GM12878 (cell line): ENCODE results near the gene CNOT10. TPM values are rescaled to one million over a fixed set of nuclear protein-coding genes. Genes with fewer than 3 reads are reported as not detected.

Source experiments
- ATAC-seq: fragments of 200-7000 bp; cut with Tn5 transposase; 3 replicates; pipeline ENCODE4 v1.9.1; 2020; ENCODE audit warnings: mild to moderate bottlenecking, moderate library complexity
- BruUV-seq: library from RNA; stranded (reverse); fragments of 400-500 nt; replicated peaks from 2 replicates; lab custom pipeline; 2021; lab: Mats Ljungman, UMichigan
- CTCF ChIA-PET: fragments of 300-600 bp; sonication (Branson Sonifier 250); formaldehyde crosslinking; extraction: SDS; loops from one replicate; lab custom pipeline; 2021; ENCODE audit warnings: inconsistent platforms; lab: Yijun Ruan, JAX
- POLR2A ChIA-PET: fragments of 350-600 bp; formaldehyde crosslinking; extraction: SDS; loops from one replicate; lab custom pipeline; 2021; ENCODE audit warnings: inconsistent platforms; lab: Charles Lee
- RAD21 ChIA-PET: fragments of 300-600 bp; sonication (Branson Sonifier 250); formaldehyde crosslinking; loops from one replicate; lab custom pipeline; 2023; ENCODE audit warnings: antibody characterized with exemption; ENCODE audit not compliant: unreplicated experiment; lab: Charles Lee
- SMC1A ChIA-PET: fragments of 300-600 bp; sonication (Branson Sonifier 250); formaldehyde crosslinking; loops from one replicate; lab custom pipeline; 2023; ENCODE audit not compliant: unreplicated experiment, uncharacterized antibody; lab: Charles Lee
- DNase-seq: peaks from one replicate; pipeline ENCODE4 v3.0.0-alpha.2; 2011; ENCODE audit warnings: low read depth, low spot score
- FAIRE-seq: peaks from 3 replicates; lab custom pipeline; 2011; peaks lifted over from hg19 to GRCh38; lab: Jason Lieb, UNC
- H2AFZ ChIP-seq: 2 replicates; pipeline ENCODE4 v1.6.0; 2011; ENCODE audit warnings: low read depth, low read length, control low read depth; ENCODE audit not compliant: control insufficient read depth
- H3K27ac ChIP-seq: 2 replicates; pipeline ENCODE4 v1.5.1; 2011; ENCODE audit warnings: control low read depth; ENCODE audit not compliant: control insufficient read depth, insufficient read depth
- H3K27me3 ChIP-seq, 2 experiments: replicated peaks in 1 of 2; 2 replicates each; pipeline versions ENCODE4 v1.6.0 to v1.6.1; 2011; ENCODE audit warnings: low read length in 1 of 2; ENCODE audit not compliant: control insufficient read depth in 2 of 2, insufficient read depth in 2 of 2
- H3K36me3 ChIP-seq, 2 experiments: 2 replicates each; pipeline ENCODE4 v1.5.1; 2011; ENCODE audit warnings: low read length in 1 of 2; ENCODE audit not compliant: control insufficient read depth in 2 of 2, insufficient read depth in 2 of 2
- H3K4me1 ChIP-seq: 2 replicates; pipeline ENCODE4 v1.6.1; 2011; ENCODE audit warnings: mild to moderate bottlenecking, low read length, moderate library complexity, mixed read lengths; ENCODE audit not compliant: control insufficient read depth, insufficient read depth
- H3K4me2 ChIP-seq: 2 replicates; pipeline ENCODE4 v1.6.0; 2011; ENCODE audit warnings: control low read depth; ENCODE audit not compliant: control insufficient read depth, insufficient read depth
- H3K4me3 ChIP-seq: fragments of 200-600 bp; sonication (generic); 2 replicates; pipeline ENCODE4 v1.5.1; 2016
- H3K79me2 ChIP-seq: 2 replicates; pipeline ENCODE4 v1.6.0; 2011; ENCODE audit warnings: low read length; ENCODE audit not compliant: control insufficient read depth, insufficient read depth
- H3K9ac ChIP-seq: 2 replicates; pipeline ENCODE4 v1.8.0; 2011; ENCODE audit warnings: low read length, control low read depth, mixed read lengths; ENCODE audit not compliant: control insufficient read depth, insufficient read depth
- H3K9me3 ChIP-seq: replicated peaks from 3 replicates; pipeline ENCODE4 v1.5.1; 2011; ENCODE audit warnings: mild to moderate bottlenecking, low read length; ENCODE audit not compliant: control insufficient read depth, insufficient read depth
- H4K20me1 ChIP-seq: 2 replicates; pipeline ENCODE4 v1.6.0; 2011; ENCODE audit not compliant: control insufficient read depth, insufficient read depth
- BHLHE40 ChIP-seq, 2 experiments: fragments of 450-650 bp in 1 of 2; IDR thresholded peaks; 2 replicates each; pipeline ENCODE4 v1.6.1; 2011 to 2017; ENCODE audit warnings: low read depth in 2 of 2, borderline replicate concordance in 1 of 2, improper control_type of control experiment in 1 of 2, low read length in 1 of 2, mild to moderate bottlenecking in 1 of 2
- CHD1 ChIP-seq: IDR thresholded peaks from 2 replicates; pipeline ENCODE4 v1.6.1; 2012; ENCODE audit warnings: low read depth, low read length, improper control_type of control experiment
- CHD2 ChIP-seq: IDR thresholded peaks from 2 replicates; pipeline ENCODE4 v1.6.1; 2011; ENCODE audit warnings: low read depth, low read length, improper control_type of control experiment, borderline replicate concordance
- FOS ChIP-seq: IDR thresholded peaks from 3 replicates; pipeline ENCODE4 v1.6.1; 2011; ENCODE audit warnings: borderline replicate concordance; ENCODE audit not compliant: insufficient read length; ENCODE audit errors: extremely low read depth
- FOXM1 ChIP-seq: IDR thresholded peaks from 2 replicates; pipeline ENCODE4 v1.6.1; 2012; ENCODE audit warnings: low read depth, mild to moderate bottlenecking, inconsistent platforms, low read length, moderate library complexity
- HCFC1 ChIP-seq: fragments of 150-350 bp; IDR thresholded peaks from 2 replicates; pipeline ENCODE4 v1.6.1; 2014; ENCODE audit warnings: low read length
- IKZF1 ChIP-seq: fragments of 450-650 bp; conservative IDR thresholded peaks from 2 replicates; pipeline ENCODE4 v1.6.1; 2017; ENCODE audit warnings: antibody characterized with exemption, mild to moderate bottlenecking
- JUNB ChIP-seq: IDR thresholded peaks from 2 replicates; pipeline ENCODE4 v1.6.1; 2016; ENCODE audit warnings: antibody characterized with exemption, mild to moderate bottlenecking
- MTA3 ChIP-seq: IDR thresholded peaks from 2 replicates; pipeline ENCODE4 v1.6.1; 2012; ENCODE audit warnings: low read length, inconsistent platforms, borderline replicate concordance
- NBN ChIP-seq: fragments of 450-650 bp; IDR thresholded peaks from 2 replicates; pipeline ENCODE4 v1.6.1; 2016
- RBBP5 ChIP-seq: fragments of 200-600 bp; sonication (generic); conservative IDR thresholded peaks from 2 replicates; pipeline ENCODE4 v1.6.1; 2016
- RUNX3 ChIP-seq: IDR thresholded peaks from 2 replicates; pipeline ENCODE4 v1.6.1; 2012; ENCODE audit warnings: low read length, inconsistent platforms
- SMC3 ChIP-seq: IDR thresholded peaks from 2 replicates; pipeline ENCODE4 v1.6.1; 2011; ENCODE audit warnings: low read length, improper control_type of control experiment, borderline replicate concordance
- SUPT20H ChIP-seq: IDR thresholded peaks from 2 replicates; pipeline ENCODE4 v1.6.1; 2011; ENCODE audit warnings: low read depth, mild to moderate bottlenecking, low read length, moderate library complexity, borderline replicate concordance; ENCODE audit not compliant: control insufficient read depth
- TAF1 ChIP-seq: IDR thresholded peaks from 2 replicates; pipeline ENCODE4 v1.6.1; 2011; ENCODE audit warnings: mild to moderate bottlenecking, low read depth, low read length, borderline replicate concordance
- TBL1XR1 ChIP-seq: IDR thresholded peaks from 2 replicates; pipeline ENCODE4 v1.6.1; 2012; ENCODE audit warnings: low read depth, low read length, improper control_type of control experiment
- TCF12 ChIP-seq: IDR thresholded peaks from 2 replicates; pipeline ENCODE4 v1.6.1; 2011; ENCODE audit warnings: low read depth, mild to moderate bottlenecking, low read length
- ZBED1 ChIP-seq: IDR thresholded peaks from 2 replicates; pipeline ENCODE4 v1.6.1; 2016; ENCODE audit warnings: borderline replicate concordance
- ZNF384 ChIP-seq: IDR thresholded peaks from 2 replicates; pipeline ENCODE4 v1.6.1; 2012; ENCODE audit warnings: low read depth, mild to moderate bottlenecking, low read length, improper control_type of control experiment, borderline replicate concordance
- WGBS: methylation state at CpG from one replicate; pipeline ENCODE4 v1.1.6; 2016; ENCODE audit warnings: low lambda C conversion rate; ENCODE audit not compliant: insufficient replicate concordance, insufficient coverage; ENCODE audit errors: missing lambda C conversion rate; 5-methylcytosine and 5-hydroxymethylcytosine counted together
- in situ Hi-C: fragments of 300-500 bp; cut with MboI; formaldehyde crosslinking; loops from 9 replicates; pipeline ENCODE4 v1.14.3; 2018; ENCODE audit warnings: mixed read lengths
- intact Hi-C: fragments of 100-400 bp; cut with micrococcal nuclease; formaldehyde crosslinking; loops from one replicate; pipeline ENCODE4 v1.14.2; 2022; ENCODE audit not compliant: unreplicated experiment
- polyA plus RNA-seq, 11 experiments: library from polyadenylated mRNA; depleted of rRNA in 4 of 11; unstranded in 6 of 11; stranded (reverse) in 5 of 11; fragments of >200 nt; fragmentation: Nextera tagmentation in 4 of 11; fragmentation: Illumina TruSeq in 1 of 11; extraction: Ambion mirVana in 4 of 11; extraction: Trizol in 1 of 11; gene quantifications; 1 replicate in 1 of 11; 2 replicates in 10 of 11; pipeline versions ENCODE4 v1.2.1 to v1.2.3, GENCODE V29; 2011 to 2016; ENCODE audit warnings: inconsistent platforms in 2 of 11, missing spikeins in 2 of 11, low read depth in 1 of 11
- total RNA-seq, 4 experiments: library from RNA; depleted of rRNA in 3 of 4; stranded (reverse); fragments of >200 nt in 3 of 4; fragmentation: Illumina TruSeq in 1 of 4; extraction: Trizol in 1 of 4; gene quantifications; 2 replicates each; pipeline versions ENCODE4 v1.2.1 to v1.2.3, GENCODE V29; 2013 to 2021
- TF ChIP-seq, protein P1 (sequence below): fragments of 450-650 bp; IDR thresholded peaks from 2 replicates; pipeline ENCODE4 v1.6.1; 2017; ENCODE audit warnings: antibody characterized with exemption, mild to moderate bottlenecking, moderate library complexity
- TF ChIP-seq, protein P2 (sequence below): fragments of 450-650 bp; IDR thresholded peaks from 2 replicates; pipeline ENCODE4 v1.6.1; 2014; ENCODE audit warnings: mild to moderate bottlenecking

Gene CNOT10
- total and polyA plus RNA-seq, 10 of the 15 experiments (the other 5 are each of a cell fraction or from before 2014, with no cell fraction given), result 18.2 to 51.9 (median 45.5) TPM

DNA sequence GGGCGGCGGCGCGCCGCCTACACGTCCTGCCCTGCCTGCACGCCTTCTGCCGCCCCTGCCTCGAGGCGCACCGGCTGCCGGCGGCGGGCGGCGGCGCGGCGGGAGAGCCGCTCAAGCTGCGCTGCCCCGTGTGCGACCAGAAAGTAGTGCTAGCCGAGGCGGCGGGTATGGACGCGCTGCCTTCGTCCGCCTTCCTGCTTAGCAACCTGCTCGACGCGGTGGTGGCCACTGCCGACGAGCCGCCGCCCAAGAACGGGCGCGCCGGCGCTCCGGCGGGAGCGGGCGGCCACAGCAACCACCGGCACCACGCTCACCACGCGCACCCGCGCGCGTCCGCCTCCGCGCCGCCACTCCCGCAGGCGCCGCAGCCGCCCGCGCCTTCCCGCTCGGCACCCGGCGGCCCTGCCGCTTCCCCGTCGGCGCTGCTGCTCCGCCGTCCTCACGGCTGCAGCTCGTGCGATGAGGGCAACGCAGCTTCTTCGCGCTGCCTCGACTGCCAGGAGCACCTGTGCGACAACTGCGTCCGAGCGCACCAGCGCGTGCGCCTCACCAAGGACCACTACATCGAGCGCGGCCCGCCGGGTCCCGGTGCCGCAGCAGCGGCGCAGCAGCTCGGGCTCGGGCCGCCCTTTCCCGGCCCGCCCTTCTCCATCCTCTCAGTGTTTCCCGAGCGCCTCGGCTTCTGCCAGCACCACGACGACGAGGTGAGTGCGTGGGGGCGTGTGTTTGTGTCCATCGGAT is 133.4 kb downstream of the CNOT10 start:
- no peaks in the 10 kb centered on the region for H3K4me1 ChIP-seq
- no peaks in the 10 kb centered on the region for H3K36me3 ChIP-seq
- H3K79me2 ChIP-seq, result no peaks in the 10 kb centered on the region
- WGBS, result 55% methylated on average over 62 of the region's 111 CpGs
- in situ Hi-C loops, result no loop called here
- H2AFZ ChIP-seq, result no peak overlapping the region
- ATAC-seq, result peak; percentile 38
- no peak overlapping the region for H3K4me3 ChIP-seq
- H4K20me1 ChIP-seq, result no peaks in the 10 kb centered on the region
- no peak overlapping the region for H3K4me2 ChIP-seq
- ChIA-PET CTCF (no interaction called here), POLR2A (no interaction called here), RAD21 (no interaction called here), SMC1A (no interaction called here)
- peaks cover 16 to 19% of the 10 kb centered on the region in 2 experiments for H3K27me3 ChIP-seq
- H3K9me3 ChIP-seq, result no peaks in the 10 kb centered on the region
- H3K27ac ChIP-seq, result no peak overlapping the region
- no peak for FAIRE-seq
- BruUV-seq, result no TSS peak
- DNase-seq, result no peak
- no peak overlapping the region for H3K9ac ChIP-seq
- intact Hi-C loops, result loop anchor here (10.0 kb wide), 1 partner anchor 86 kb away; no protein-coding TSS in a partner anchor
- TF ChIP-seq BHLHE40 (IDR thresholded peaks at IDR 0.05; ENCODE audit: borderline replicate concordance in 1 of 2, low read depth in 2 of 2, low read length in 1 of 2) (peak in 1 of 2 experiments; percentile 2; a peak in 1 of 4 replicates), ZBED1 (no peak), RBBP5 (no peak), SUPT20H (no peak), HCFC1 (no peak), FOXM1 (no peak), JUNB (no peak), IKZF1 (peak; percentile 48), SMC3 (no peak), MTA3 (no peak), TCF12 (no peak), TAF1 (no peak), ZNF384 (no peak), RUNX3 (no peak), FOS (no peak), TBL1XR1 (no peak), CHD1 (no peak), NBN (no peak), CHD2 (no peak)
- TF ChIP-seq, protein P1, sequence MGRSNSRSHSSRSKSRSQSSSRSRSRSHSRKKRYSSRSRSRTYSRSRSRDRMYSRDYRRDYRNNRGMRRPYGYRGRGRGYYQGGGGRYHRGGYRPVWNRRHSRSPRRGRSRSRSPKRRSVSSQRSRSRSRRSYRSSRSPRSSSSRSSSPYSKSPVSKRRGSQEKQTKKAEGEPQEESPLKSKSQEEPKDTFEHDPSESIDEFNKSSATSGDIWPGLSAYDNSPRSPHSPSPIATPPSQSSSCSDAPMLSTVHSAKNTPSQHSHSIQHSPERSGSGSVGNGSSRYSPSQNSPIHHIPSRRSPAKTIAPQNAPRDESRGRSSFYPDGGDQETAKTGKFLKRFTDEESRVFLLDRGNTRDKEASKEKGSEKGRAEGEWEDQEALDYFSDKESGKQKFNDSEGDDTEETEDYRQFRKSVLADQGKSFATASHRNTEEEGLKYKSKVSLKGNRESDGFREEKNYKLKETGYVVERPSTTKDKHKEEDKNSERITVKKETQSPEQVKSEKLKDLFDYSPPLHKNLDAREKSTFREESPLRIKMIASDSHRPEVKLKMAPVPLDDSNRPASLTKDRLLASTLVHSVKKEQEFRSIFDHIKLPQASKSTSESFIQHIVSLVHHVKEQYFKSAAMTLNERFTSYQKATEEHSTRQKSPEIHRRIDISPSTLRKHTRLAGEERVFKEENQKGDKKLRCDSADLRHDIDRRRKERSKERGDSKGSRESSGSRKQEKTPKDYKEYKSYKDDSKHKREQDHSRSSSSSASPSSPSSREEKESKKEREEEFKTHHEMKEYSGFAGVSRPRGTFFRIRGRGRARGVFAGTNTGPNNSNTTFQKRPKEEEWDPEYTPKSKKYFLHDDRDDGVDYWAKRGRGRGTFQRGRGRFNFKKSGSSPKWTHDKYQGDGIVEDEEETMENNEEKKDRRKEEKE, result no peak
- TF ChIP-seq, protein P2, sequence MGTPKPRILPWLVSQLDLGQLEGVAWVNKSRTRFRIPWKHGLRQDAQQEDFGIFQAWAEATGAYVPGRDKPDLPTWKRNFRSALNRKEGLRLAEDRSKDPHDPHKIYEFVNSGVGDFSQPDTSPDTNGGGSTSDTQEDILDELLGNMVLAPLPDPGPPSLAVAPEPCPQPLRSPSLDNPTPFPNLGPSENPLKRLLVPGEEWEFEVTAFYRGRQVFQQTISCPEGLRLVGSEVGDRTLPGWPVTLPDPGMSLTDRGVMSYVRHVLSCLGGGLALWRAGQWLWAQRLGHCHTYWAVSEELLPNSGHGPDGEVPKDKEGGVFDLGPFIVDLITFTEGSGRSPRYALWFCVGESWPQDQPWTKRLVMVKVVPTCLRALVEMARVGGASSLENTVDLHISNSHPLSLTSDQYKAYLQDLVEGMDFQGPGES, result no peak
